GM21723 (cell line): ENCODE measurements around the gene MROH2A.

Experiments used
- ATAC-seq: cut with Tn5 transposase; IDR thresholded peaks from one replicate; pipeline ENCODE4 v1.9.1; 2021; ENCODE audit warnings: mild to moderate bottlenecking, moderate library complexity; ENCODE audit not compliant: unreplicated experiment

Gene MROH2A

GRCh38 chr2:233764761-233765160 lies 13.4 kb upstream of the MROH2A start:
- no peak for ATAC-seq

- ATAC-seq: no peak
These were observed 11.7 kb upstream of the MROH2A start for GRCh38 chr2:233766416-233766815.

DNA sequence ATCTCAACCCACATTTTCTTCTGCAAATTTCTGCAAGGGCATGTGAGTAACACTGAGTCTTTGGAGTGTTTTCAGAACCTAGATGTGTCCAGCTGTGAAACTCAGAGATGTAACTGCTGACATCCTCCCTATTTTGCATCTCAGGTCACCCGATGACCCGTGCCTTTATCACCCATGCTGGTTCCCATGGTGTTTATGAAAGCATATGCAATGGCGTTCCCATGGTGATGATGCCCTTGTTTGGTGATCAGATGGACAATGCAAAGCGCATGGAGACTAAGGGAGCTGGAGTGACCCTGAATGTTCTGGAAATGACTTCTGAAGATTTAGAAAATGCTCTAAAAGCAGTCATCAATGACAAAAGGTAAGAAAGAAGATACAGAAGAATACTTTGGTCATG lies 10.1 kb upstream of the MROH2A start:
- no peak for ATAC-seq

DNA sequence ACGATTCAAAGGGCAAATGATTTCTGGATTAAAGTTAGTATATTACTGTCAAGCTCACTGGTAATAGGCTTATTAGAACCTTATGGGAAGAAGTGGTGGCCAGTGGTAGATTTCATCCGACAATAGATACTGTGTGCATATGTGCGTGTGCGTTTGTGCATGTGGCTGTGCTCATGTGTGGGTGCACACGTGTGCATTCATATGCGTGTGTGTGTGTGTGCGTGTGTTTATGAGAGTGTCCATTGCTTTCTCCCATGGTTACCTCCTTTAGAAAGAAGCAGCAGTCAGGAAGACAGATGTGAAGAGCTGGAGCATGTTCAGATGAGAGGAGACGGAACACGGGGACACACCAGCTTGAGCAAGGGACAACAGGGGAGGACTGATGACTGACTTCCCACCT lies 8.9 kb upstream of the MROH2A start:
- ATAC-seq: no peak

- ATAC-seq: no peak
These were observed 6.0 kb upstream of the MROH2A start for GRCh38 chr2:233772153-233772552.

DNA sequence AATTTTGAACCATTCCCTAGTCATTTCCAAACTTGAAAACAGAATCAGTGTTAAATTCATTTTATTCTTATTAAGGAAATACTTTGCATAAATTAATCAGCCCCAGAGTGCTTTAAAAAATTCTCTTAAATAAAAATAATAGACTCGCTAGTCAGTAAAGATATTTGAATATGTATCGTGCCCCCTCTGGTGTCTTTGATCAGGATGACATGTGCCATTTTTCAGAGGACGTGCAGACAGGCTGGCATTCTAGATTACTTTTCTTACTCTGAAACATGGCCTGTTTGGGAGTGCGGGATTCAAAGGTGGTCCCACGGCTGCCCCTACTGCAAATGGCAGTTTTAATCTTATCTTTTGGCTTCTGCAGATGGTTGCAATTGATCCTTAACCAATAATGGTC lies 5.5 kb upstream of the MROH2A start:
- no peak for ATAC-seq

- ATAC-seq: no peak
These were observed 4.3 kb upstream of the MROH2A start for GRCh38 chr2:233773854-233774253.

GRCh38 chr2:233775414-233775813 lies 2.7 kb upstream of the MROH2A start:
- no peak for ATAC-seq

DNA sequence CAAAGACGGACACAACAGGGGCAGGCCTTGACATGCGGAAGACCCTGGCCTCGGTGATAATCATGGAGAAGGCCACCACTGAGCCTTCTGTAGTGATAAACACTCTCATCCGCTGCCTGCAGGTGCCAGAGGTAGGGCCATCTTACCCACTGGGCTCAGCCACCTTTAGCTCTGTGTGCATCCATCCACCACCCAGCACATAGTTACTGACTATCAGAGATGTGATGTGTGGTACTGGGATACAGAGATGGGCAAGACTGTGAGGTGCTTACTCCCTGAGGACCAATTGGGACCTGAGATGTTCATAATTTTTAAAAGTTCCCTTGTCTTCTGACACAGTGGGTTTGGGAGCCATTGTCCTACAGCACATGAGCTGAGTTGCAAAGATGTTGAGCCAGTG lies 1.6 kb downstream of the MROH2A start:
- no peak for ATAC-seq

- no peak for ATAC-seq
These were observed 2.6 kb downstream of the MROH2A start for GRCh38 chr2:233780771-233781170.

GRCh38 chr2:233789554-233789953 lies 11.4 kb downstream of the MROH2A start:
- no peak for ATAC-seq

DNA sequence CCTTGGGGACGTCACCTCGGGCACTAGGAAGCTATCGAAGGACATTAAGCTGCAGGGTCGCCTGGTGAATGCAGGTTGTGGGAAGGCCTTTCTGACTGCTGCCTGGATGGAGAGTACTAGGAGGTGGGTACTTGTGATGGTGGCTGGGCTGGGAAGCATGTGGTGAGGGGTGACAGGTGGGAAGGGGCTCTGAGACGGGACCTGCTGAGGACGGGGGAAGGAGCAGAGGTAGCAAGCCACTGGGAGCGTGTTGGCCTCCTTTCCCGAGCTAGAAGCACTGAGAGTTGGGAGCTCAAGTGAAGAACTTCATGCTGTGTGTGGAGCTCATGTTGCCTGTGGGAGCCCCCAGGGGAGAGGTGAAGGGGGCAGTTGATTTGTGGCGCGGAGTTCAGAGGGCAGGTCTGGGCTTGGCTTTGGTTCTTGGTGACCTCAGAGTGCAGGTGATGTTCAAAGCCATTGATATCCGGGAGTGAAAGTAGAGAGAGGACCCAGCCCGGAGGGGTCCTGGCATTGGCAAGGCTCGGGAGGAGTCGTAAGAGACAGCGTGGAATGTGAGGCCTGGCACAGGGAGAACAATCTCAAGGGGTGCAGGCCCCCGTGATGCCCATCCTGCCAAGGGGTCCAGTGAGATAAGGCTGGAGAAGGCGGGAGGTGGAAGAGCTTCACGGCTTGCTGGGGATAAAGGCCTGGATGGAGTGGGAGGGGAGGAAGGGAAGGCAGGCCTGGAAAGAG lies 13.2 kb downstream of the MROH2A start:
- ATAC-seq: no peak

GRCh38 chr2:233791883-233792329 lies 13.8 kb downstream of the MROH2A start:
- ATAC-seq: no peak

DNA sequence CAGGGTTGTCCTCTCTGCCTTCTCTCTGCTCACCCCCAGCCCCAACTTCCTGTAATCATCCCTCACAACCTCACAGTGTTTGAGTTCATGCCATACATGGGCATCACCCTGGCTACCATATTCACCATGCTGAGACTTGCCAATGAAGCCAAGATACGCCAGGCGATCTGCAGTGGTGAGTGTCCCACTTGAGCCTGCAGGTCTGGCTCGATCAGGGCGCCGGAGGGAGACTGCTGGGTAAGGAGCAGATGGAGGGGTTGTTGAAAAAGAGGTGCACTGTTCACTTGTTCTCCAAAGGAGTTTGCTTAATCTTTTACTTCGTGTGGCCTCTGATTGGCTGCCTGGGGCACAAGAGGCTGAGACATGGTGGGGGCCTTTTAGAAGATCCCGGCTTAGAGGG lies 14.6 kb downstream of the MROH2A start:
- ATAC-seq: no peak

DNA sequence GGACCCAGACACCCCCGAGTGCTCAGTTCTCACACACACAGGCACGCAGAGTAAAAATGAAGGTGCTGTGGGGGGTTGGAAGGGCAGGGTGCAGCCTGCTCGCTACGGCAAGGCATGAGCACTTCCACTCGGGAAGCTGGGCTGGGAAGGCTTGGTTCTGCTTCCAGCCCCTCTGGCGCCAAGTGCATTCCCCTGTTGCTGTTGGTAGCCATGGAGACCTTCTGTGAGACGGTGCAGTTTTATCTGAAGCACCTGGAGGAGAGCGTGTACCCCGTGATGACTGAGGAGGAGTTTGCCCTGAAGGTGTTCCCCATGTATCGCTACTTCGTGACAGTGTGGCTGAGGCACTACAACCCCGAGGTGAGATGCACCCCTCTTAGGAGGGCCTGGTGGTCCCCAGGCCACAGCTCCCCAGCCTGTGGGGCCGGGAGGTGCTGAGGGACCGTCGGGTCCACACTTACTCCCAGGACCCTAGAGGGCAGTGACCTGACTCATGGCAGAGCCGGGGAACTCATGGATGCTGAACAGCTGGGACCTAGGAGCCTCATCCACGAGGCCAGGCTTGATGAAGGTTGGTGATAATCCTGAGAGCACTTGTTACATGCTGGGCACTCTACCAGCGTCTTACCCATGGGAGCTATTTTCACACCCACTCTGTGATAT lies 15.5 kb downstream of the MROH2A start:
- no peak for ATAC-seq

- ATAC-seq: no peak
These were observed 16.1 kb downstream of the MROH2A start for GRCh38 chr2:233794128-233794658.

- no peak for ATAC-seq
These were observed 17.6 kb downstream of the MROH2A start for GRCh38 chr2:233795735-233796171.

- ATAC-seq: no peak
These were observed 18.1 kb downstream of the MROH2A start for GRCh38 chr2:233796254-233796653.

- no peak for ATAC-seq
These were observed 20.4 kb downstream of the MROH2A start for GRCh38 chr2:233798335-233799086.

DNA sequence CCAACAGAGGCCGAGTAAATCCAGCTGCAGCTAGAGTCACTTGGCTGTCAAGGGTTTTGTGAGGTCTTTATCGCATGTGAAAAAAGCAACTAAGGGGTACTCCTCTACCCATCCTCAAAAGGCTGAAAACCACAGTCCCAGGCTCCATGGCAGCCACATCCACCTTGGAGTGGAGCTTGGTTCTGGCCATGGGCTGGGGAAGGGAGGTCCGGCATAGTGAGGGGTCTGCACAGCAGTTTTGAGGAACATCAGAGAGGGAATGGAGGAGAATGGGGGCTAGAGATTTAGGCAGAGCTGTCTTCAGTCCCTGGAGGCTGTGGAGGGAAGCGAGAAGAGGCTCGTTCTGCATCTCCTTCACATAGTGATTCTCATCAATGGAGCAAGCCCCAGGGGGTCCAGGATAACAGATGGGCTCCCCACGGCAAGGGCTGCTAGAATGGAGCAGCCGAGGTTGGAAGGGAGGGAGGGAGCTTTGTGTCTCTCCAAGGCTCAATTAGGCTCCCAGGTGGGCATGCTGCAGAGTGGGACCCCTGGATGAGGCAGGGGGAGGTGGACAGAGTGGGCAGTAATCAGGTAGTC lies 21.0 kb downstream of the MROH2A start:
- ATAC-seq: no peak

GRCh38 chr2:233799716-233800115 lies 21.6 kb downstream of the MROH2A start:
- no peak for ATAC-seq
